ENCODE data around the gene SNRPD3.

The SNRPD3 gene

DNA sequence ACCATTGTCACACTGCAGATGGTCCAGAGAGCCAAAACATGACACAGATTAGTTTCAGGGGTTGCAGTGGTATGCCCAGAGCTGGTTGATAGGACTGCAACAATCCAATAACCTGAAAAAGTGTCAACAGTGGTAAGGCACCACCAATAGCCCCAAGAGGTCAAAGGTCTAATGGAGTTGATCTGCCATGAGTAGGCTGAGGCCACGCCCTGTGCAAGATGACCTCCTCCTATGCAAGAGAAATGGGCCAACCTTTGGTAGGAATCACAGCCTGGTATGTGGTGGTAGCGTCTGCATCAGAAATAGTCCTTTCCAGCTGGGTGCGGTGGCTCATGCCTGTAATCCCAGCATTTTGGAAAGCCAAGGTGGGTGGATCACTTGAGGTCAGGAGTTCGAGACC is 20.5 kb upstream of the SNRPD3 start:
- Histone ChIP-seq H3K27me3 (ENCODE audit: insufficient read depth, low read length, poor library complexity) (no peaks in the 10 kb centered on the region), H3K4me3 (ENCODE audit: low read depth in 1 of 2, low read length in 2 of 2) (no peak overlapping the region), H3K36me3 (ENCODE audit: insufficient read depth, low read length) (peaks cover 10% of the 10 kb centered on the region), H4K20me1 (ENCODE audit: insufficient read depth, low read length) (no peaks in the 10 kb centered on the region), H3K9me3 (ENCODE audit: insufficient read depth, low read length, severe bottlenecking) (no peaks in the 10 kb centered on the region), H3K4me2 (ENCODE audit: insufficient read depth, low read length) (no peak overlapping the region), H3K27ac (ENCODE audit: low read length) (no peak overlapping the region), H2AFZ (ENCODE audit: low read depth, low read length) (no peak overlapping the region), H3K79me2 (ENCODE audit: insufficient read depth, low read length) (no peaks in the 10 kb centered on the region), H3K9ac (ENCODE audit: low read depth, low read length) (no peak overlapping the region), H3K4me1 (ENCODE audit: insufficient read depth, low read length) (no peaks in the 10 kb centered on the region)
- DNase-seq (no peak), ATAC-seq (ENCODE audit: insufficient read depth, low read depth) (no peak)
- no peak for TF ChIP-seq EZH2 (IDR thresholded peaks at IDR 0.05; ENCODE audit: borderline replicate concordance, low read depth, low read length, severe bottlenecking)
- TF ChIP-seq, protein P1, sequence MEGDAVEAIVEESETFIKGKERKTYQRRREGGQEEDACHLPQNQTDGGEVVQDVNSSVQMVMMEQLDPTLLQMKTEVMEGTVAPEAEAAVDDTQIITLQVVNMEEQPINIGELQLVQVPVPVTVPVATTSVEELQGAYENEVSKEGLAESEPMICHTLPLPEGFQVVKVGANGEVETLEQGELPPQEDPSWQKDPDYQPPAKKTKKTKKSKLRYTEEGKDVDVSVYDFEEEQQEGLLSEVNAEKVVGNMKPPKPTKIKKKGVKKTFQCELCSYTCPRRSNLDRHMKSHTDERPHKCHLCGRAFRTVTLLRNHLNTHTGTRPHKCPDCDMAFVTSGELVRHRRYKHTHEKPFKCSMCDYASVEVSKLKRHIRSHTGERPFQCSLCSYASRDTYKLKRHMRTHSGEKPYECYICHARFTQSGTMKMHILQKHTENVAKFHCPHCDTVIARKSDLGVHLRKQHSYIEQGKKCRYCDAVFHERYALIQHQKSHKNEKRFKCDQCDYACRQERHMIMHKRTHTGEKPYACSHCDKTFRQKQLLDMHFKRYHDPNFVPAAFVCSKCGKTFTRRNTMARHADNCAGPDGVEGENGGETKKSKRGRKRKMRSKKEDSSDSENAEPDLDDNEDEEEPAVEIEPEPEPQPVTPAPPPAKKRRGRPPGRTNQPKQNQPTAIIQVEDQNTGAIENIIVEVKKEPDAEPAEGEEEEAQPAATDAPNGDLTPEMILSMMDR (IDR thresholded peaks at IDR 0.05; ENCODE audit: borderline replicate concordance, extremely low read depth, low read length, poor library complexity, severe bottlenecking): no peak

DNA sequence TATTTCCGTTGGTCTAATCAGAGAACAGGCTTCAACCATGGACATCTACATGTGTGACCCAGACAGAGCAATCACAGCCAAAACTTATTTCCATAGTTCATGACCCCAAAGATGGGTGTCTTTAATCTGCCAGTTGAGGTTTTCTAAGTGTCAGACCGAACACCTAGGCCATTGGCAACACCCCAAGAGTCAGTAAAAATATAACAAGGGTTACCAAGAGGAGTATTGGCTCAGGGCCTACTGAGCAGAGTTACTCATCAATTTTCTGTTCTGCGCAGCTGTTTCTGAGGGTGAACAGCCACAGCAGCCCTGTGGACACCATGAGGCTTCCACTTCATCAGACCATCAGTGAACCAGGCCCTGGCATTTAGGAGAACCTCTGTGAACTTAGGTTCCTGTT is 19.7 kb upstream of the SNRPD3 start:
- no peaks in the 10 kb centered on the region for H4K20me1 ChIP-seq (ENCODE audit: insufficient read depth, low read length)
- DNase-seq: no peak
- H3K9me3 ChIP-seq (ENCODE audit: insufficient read depth, low read length, severe bottlenecking): no peaks in the 10 kb centered on the region
- ATAC-seq (ENCODE audit: insufficient read depth, low read depth): no peak
- H3K27me3 ChIP-seq (ENCODE audit: insufficient read depth, low read length, poor library complexity): no peaks in the 10 kb centered on the region
- H2AFZ ChIP-seq (ENCODE audit: low read depth, low read length): no peak overlapping the region
- H3K4me1 ChIP-seq (ENCODE audit: insufficient read depth, low read length): no peaks in the 10 kb centered on the region
- H3K9ac ChIP-seq (ENCODE audit: low read depth, low read length): no peak overlapping the region
- H3K4me2 ChIP-seq (ENCODE audit: insufficient read depth, low read length): no peak overlapping the region
- no peaks in the 10 kb centered on the region for H3K79me2 ChIP-seq (ENCODE audit: insufficient read depth, low read length)
- peaks cover 18% of the 10 kb centered on the region for H3K36me3 ChIP-seq (ENCODE audit: insufficient read depth, low read length)
- no peak overlapping the region for H3K4me3 ChIP-seq (ENCODE audit: low read depth in 1 of 2, low read length in 2 of 2)
- TF ChIP-seq, protein P1 (IDR thresholded peaks at IDR 0.05; ENCODE audit: borderline replicate concordance, extremely low read depth, low read length, poor library complexity, severe bottlenecking): no peak
- no peak for TF ChIP-seq EZH2 (IDR thresholded peaks at IDR 0.05; ENCODE audit: borderline replicate concordance, low read depth, low read length, severe bottlenecking)
- no peak overlapping the region for H3K27ac ChIP-seq (ENCODE audit: low read length)

DNA sequence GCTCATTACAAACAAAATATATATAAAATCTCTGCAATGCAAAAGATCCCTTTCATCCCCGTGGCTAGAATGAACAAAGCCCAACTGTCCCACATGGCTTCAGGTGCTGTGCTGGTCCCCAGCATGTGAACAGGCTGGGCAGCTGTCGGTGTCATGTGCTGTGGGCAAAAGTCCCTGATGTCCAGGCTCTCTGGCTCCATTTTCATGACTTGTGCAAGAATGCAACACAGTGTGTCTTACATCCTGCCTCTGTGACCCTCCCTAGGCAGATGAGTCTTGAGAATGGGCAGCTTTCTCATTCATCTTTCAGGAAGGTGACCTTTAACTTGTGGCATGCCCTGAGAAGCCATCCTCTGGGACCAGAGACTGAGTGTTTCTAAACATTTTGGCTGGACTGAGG is 15.3 kb upstream of the SNRPD3 start:
- Histone ChIP-seq H3K27ac (ENCODE audit: low read length) (no peak overlapping the region), H3K36me3 (ENCODE audit: insufficient read depth, low read length) (peaks cover 61% of the 10 kb centered on the region), H3K27me3 (ENCODE audit: insufficient read depth, low read length, poor library complexity) (no peaks in the 10 kb centered on the region), H4K20me1 (ENCODE audit: insufficient read depth, low read length) (peaks cover 18% of the 10 kb centered on the region), H3K4me3 (ENCODE audit: low read depth in 1 of 2, low read length in 2 of 2) (no peak overlapping the region), H2AFZ (ENCODE audit: low read depth, low read length) (no peak overlapping the region), H3K4me2 (ENCODE audit: insufficient read depth, low read length) (no peak overlapping the region), H3K4me1 (ENCODE audit: insufficient read depth, low read length) (no peaks in the 10 kb centered on the region), H3K9me3 (ENCODE audit: insufficient read depth, low read length, severe bottlenecking) (no peaks in the 10 kb centered on the region), H3K79me2 (ENCODE audit: insufficient read depth, low read length) (no peaks in the 10 kb centered on the region), H3K9ac (ENCODE audit: low read depth, low read length) (no peak overlapping the region)
- DNase-seq: no peak
- ATAC-seq (ENCODE audit: insufficient read depth, low read depth): no peak
- TF ChIP-seq EZH2 (IDR thresholded peaks at IDR 0.05; ENCODE audit: borderline replicate concordance, low read depth, low read length, severe bottlenecking): no peak

DNA sequence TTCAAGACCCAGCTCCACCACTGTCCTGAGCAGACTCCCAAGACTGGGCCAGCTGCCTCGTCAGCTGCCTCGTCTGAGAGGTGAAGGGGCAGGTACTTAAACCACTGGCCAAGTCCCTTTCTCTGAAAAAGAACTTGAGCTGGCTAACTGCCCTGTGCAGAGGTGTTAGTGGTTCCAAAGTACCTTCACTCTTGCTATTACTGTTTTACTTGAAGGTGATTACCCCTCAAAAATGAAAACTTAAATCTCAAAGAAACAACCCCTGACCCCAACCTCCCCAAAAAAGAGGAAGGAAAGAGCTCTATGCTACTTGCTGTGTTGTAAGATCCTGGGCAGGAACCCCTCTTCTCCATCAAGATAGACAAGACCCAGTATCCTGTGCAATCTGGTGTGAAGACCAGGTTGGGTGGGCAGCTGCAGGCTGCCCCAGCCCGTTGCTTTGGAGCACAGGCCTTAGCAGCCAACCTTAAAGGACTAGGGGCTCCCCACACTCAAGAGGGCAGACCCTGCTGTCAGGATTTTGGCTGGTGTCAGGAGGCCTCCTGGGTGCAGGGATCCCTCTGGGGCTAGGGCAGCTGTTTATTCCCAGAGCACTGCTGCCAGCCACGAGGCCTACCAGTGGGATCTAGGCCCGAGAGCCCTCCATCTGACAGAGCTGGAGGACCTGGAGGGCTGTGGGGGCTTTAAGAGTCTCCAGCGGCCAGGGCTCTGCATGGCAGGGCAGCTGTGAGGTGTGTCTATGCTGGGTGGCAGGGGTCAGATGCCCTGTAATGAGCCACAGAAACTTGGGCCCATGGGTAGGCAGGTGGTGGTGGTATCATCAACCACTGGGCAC is 13.9 kb upstream of the SNRPD3 start:
- no peaks in the 10 kb centered on the region for H3K4me1 ChIP-seq (ENCODE audit: insufficient read depth, low read length)
- H3K36me3 ChIP-seq (ENCODE audit: insufficient read depth, low read length): peaks cover 70% of the 10 kb centered on the region
- H3K27me3 ChIP-seq (ENCODE audit: insufficient read depth, low read length, poor library complexity): no peaks in the 10 kb centered on the region
- ATAC-seq (ENCODE audit: insufficient read depth, low read depth) (no peak; the same call in 2 of the 3 replicates), DNase-seq (no peak)
- H2AFZ ChIP-seq (ENCODE audit: low read depth, low read length): no peak overlapping the region
- H3K4me3 ChIP-seq (ENCODE audit: low read depth in 1 of 2, low read length in 2 of 2): no peak overlapping the region
- H3K79me2 ChIP-seq (ENCODE audit: insufficient read depth, low read length): no peaks in the 10 kb centered on the region
- peaks cover 22% of the 10 kb centered on the region for H4K20me1 ChIP-seq (ENCODE audit: insufficient read depth, low read length)
- no peaks in the 10 kb centered on the region for H3K9me3 ChIP-seq (ENCODE audit: insufficient read depth, low read length, severe bottlenecking)
- H3K27ac ChIP-seq (ENCODE audit: low read length): no peak overlapping the region
- no peak overlapping the region for H3K9ac ChIP-seq (ENCODE audit: low read depth, low read length)
- no peak overlapping the region for H3K4me2 ChIP-seq (ENCODE audit: insufficient read depth, low read length)
- TF ChIP-seq, protein P1 (IDR thresholded peaks at IDR 0.05; ENCODE audit: borderline replicate concordance, extremely low read depth, low read length, poor library complexity, severe bottlenecking): no peak
- TF ChIP-seq EZH2 (IDR thresholded peaks at IDR 0.05; ENCODE audit: borderline replicate concordance, low read depth, low read length, severe bottlenecking): no peak

Measured in DND-41 (cell line).